SK-MEL-5 (cell line): Measurements from ENCODE around the gene CCDC97. TPM values are rescaled to one million over a fixed set of nuclear protein-coding genes. Genes with fewer than 3 reads are reported as not detected.

ENCODE experiments used
- DNase-seq: peaks from one replicate; pipeline ENCODE4 v3.0.0-alpha.2; 2016; ENCODE audit warnings: low read depth, low spot score
- in situ Hi-C: cut with HindIII; loops from 2 replicates; pipeline ENCODE4 v1.10.0; 2016; ENCODE audit warnings: low sequenced_read_pairs, high pct_unique_total_duplicates, low pct_unique_long_range_greater_than_20kb
- total RNA-seq: library from RNA; depleted of rRNA; stranded (reverse); fragments of >200 nt; shearing (Covaris generic); gene quantifications from 2 replicates; pipeline ENCODE4 v1.2.3, GENCODE V29; 2014

CCDC97 gene
- total RNA-seq, 1 experiment from 2014 or later: 6.9 TPM

DNA sequence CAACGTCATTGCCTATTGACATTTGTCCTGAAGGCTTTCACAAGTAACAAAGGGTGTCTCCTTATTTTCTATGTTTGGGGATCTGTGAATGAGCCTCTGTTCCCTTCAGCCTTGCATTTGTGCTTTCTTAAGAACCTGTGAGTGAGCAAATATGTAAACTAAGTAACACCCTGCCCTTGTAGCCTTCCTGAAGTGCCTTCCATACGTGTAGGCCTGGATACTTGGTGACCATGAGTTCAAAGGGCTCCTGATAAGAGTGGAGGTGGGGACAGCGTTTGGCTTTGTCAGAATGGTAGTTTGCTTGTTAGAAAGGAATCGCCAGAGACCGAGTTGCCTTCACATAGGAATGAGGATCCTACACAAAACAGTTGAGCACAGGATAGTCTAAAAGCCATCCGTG is 14.5 kb upstream of the CCDC97 start:
- in situ Hi-C loops: no loop called here
- DNase-seq: no peak

DNA sequence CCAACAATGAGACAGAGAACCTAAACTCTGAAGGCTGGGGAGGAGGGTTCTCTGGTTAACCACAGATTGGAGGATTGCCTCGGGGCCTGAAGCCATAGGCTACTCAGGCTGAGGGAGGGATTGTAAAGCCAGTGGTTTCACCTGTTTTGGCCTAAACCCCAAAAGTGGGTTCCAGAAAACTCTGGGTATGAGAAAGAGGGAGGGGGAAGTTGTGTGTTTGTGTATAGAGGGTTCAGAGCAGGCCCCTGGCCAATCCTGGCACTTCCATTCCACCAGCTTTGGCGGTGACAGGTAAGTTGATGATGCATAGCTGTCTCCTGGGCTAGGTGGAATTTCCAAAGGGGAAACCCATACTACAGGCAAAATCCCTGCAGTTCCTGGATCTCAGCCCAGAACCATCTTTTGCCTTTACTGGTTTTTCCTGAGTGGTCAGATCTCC is 13.5 kb upstream of the CCDC97 start:
- DNase-seq: no peak
- in situ Hi-C loops: no loop called here

DNA sequence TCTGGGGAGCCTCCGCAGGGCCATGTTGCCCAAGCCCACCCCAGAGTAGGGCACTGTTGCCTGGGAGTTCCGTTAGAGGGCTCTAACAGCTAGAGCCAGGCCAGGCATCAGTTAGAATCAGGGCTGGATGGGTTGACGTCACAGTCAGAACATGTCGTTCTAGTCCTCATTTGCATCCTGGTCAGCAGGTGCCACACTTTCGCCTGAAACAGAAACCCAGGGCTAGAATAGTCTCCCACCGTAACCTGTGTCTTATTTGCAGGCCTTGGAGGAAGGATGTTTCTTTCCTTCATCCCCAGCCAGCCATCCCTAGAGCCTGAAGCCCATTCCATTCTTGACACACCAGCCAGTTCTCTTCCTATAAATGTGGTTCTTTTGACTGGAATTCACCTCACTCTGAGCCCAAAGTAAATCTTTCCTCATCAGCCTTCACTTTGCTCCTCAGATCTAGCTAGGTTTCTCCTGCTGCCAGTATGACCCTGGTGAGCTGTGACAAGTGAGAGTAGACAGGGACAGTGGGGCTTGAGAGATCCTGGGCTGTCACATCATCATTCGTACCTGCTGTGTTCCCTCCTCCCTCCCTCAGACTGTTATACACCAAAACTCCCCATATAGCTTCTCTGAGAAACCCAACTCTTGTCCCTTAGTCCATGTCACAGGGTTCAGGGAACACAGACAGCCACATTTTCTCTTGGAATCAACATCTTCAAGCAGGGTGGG is 12.2 kb upstream of the CCDC97 start:
- no peak for DNase-seq
- in situ Hi-C loops: no loop called here

DNA sequence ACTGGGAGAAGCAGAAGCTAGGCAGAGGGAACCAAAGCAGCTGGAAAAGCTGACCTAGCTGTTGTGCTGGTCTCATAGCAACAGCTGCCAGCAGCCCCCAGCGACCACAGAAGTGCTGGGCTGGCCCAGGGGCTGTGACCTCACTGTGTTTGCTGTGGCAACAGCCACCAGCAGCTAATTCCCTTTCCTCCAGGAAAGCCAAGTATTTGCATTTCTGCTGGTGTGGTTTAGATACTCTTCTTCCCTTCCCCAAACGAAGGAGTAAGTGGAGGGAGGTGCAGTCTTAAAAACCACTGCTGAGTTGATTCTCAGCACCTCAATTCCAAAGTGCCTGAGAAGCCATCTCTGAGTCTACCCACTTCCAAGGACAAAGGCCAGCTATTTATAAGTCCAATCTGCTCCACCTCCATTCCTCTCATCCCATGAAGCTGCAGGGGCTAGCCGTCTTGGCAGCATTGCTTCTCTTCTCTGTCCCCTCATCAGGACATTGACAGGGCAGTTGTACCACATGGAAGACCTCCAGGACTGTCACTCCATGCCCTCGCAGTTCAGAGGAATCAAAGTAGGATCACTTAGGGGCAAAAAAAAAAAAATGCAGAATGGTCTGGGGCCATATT is 11.5 kb upstream of the CCDC97 start:
- DNase-seq: no peak
- in situ Hi-C loops: no loop called here

DNA sequence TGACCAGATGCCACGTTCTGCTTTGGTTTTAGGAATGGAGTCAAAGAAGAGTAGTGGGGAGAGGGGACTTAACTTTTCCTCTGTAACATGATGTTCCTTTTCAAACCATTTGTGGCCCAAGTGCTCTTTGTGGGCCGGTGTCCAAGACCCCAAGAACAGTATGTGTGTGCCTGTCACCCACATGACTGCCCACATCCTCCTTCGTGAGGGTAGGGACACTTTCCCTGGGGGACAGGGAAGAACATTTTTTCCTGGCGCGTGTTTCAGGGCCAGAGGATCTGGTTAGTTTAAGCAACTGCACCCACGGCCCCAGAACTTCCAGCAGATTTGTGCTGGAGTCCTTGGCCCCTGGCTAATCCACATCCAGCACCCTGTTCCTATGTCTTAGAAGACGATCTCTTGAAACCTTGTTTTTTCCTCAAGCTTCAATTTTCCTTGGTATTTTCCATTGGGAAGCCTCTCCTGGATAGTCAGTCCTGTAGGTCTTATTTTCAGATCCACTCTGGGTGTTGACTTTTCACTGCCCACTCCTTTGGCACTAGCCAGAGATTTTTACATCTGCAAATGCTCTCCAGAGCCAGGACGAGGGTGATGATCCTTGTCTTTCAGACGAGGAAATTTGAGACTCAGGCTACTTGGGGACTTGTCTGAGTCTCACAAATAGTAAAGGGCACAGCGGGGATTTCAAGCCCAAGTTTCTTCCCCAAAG is 10.8 kb upstream of the CCDC97 start:
- no peak for DNase-seq
- in situ Hi-C loops: no loop called here

DNA sequence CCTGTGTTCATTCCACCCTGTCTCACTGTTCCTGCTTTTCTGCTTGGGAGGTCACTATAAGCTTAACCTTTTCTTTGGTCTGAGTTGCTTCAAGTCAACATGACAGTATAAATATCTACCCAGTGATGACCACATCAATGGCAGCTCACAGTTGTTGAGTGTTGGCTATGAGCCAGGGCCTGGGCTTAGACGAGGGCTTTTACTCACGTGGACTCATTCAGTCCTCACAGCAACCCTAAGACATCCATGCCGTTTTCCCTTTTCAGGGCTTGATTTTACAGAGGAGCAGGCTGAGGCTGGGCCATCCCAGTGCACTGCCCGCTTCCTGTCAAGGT is 10.2 kb upstream of the CCDC97 start:
- in situ Hi-C loops: no loop called here
- DNase-seq: peak; percentile 46

DNA sequence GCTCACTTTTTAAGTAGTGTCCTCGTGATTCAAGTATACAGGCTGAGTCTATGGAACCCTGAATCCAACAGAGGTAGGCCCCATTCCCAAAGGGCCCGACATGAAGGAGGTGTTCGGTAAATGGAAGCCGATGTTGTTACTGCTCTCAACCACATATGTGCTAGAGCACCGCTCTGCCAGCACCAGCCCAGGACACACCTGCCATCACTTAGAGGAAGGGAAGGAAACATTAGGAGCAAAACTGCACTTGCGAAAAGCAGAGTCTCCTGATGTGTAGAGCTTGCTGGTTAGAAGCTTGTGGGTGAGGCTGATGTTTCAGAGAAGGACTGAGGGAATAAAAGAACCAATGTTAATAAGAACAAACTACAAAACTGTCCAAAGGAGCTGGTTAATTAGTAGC is 9.4 kb upstream of the CCDC97 start:
- no peak for DNase-seq
- in situ Hi-C loops: no loop called here

DNA sequence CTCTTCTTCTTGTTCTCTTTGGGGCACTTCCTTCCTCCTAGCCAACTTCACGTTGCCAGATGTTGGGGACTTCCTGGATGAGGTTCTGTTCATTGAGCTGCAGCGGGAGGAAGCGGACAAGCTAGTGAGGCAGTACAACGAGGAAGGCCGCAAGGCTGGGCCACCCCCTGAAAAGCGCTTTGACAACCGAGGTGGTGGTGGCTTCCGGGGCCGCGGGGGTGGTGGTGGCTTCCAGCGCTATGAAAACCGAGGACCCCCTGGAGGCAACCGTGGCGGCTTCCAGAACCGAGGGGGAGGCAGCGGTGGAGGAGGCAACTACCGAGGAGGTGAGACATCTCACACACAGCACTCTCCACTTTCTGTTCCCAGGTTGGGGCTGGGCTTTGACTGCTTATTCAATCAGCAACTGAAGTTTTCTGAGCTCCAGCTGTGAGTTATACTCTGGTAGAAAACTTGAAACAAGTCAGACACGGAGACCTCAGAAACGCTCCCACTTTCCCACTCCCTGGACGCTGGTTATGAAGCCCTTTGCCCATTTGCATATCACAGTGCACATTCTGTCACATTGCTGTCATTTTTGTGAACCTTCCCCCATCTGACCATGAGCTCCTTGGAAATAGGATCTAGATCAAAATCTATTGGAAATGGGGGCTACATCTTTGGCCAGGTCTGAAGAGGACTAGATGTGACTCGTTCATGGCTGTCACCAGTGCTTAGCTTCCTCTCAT is 7.2 kb upstream of the CCDC97 start:
- DNase-seq: no peak
- in situ Hi-C loops: no loop called here

DNA sequence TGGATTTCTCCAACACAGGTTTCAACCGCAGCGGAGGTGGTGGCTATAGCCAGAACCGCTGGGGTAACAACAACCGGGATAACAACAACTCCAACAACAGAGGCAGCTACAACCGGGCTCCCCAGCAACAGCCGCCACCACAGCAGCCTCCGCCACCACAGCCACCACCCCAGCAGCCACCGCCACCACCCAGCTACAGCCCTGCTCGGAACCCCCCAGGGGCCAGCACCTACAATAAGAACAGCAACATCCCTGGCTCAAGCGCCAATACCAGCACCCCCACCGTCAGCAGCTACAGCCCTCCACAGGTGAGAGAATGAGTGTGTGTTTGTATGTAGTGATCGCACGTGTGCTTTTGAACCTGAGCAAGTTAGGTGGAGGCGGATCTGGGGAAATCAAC is 6.0 kb upstream of the CCDC97 start:
- in situ Hi-C loops: no loop called here
- no peak for DNase-seq

DNA sequence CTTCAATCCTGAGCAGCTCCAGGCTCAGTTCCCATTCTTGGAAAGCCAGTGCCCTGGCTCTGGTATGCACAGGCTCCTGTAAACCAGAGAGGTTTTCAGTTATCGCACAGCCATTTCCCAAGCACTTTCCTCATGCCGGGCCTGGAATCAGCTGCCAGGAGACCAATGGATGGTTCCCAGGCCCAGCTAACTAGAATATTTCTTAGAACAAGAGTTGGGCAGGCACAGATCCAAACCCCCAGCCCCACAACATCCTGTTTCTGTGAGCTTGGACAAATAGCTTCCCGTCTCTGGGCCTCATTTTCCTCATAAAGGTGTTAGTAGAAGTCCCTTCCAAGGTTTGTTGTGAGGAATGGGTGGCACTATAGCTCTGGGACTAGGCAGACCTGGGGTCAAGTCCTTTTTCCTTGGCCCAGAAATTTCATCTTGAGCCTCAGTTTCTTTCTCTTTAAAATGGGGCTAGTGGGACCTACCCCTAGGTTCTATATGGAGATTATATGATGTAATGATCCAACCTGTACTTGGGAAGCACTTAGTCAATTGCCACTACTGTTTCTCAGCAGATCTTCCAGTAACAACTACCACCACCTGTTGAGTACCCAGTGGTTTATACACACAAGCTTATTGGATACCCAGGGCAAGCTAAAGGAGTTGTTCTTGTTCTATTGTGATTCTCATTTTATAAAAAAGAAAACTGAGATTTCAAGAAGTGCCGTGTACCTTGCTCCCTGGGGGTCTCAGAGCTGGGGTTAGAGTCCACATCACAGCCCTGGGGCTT is 5.1 kb upstream of the CCDC97 start:
- DNase-seq: no peak
- in situ Hi-C loops: no loop called here

DNA sequence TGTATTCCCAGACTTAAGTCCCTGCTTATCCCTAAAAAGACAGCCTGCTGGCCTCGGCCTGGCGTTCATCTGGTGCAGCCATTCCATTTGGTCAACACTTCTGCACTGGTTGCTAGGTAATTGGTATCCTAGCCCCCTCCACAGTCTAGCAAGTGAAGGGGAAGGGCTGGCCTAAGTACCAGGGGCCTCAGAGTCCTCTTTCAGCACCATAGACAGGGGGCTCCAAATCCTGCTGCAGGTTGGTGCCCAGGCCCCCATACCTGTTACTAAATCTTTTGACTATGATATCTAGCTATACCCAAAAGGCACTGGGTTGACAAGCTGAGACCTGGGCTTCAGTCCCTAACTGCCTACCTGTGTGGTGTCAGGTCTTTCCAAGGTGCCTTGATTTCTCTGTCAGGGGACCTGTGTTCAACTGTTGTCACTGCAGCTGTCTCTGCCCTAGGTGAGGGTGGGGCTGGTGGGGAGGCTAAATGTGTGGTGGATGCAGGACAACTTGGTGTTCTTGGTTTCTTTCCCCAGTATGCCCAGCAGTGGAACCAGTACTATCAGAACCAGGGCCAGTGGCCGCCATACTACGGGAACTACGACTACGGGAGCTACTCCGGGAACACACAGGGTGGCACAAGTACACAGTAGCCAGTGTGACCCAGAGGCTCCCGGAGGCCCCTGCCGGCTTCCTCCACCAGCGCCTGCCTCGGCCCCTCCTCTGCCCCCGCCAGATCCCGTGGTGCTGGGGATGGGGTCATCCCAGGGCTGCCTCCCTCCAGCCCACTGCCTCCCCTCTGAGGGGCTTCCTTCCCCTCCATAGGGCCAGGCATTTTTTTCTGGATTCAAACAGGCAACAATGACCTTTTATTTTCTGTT is 3.8 kb upstream of the CCDC97 start:
- in situ Hi-C loops: no loop called here

DNA sequence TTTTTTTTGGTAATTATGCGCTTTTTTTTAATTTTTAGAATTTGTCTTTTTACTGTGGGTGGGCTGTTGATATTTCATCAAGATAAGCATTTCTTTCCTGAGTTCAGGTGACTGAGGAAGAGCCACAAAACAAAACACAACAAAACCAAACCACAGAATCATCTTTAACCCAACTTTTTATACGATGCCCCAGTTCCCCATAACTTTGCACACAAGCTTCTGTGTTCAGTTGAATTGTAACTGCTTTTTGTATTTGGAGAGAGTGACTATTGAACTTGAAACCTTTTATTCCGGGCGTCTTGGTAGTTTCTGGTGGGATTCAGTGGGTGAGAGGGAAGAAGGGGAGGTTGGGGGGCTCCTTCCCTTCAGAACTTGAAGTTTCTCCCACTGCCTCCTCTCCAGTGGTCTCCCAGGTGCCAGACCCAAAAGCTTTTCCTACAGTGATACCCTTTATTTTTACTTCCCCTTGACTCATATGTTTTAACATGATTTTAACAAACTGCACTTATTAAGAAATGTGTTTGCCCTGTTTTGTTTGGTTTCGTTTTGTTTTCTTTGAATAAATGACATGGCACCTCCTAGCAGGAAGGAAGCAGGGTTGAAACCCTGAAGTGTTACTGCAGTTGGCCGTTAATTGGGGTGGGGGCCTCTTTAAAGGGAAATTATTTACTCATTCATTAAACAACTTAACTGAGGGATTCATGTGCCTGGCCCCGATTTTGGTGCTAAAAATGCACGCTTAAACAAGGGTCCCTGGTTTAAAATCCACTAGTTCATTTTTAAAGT is 2.7 kb upstream of the CCDC97 start:
- in situ Hi-C loops: no loop called here
- no peak for DNase-seq

More for the DNA sequence above, 3.8 kb upstream of the CCDC97 start:
- DNase-seq: no peak

DNA sequence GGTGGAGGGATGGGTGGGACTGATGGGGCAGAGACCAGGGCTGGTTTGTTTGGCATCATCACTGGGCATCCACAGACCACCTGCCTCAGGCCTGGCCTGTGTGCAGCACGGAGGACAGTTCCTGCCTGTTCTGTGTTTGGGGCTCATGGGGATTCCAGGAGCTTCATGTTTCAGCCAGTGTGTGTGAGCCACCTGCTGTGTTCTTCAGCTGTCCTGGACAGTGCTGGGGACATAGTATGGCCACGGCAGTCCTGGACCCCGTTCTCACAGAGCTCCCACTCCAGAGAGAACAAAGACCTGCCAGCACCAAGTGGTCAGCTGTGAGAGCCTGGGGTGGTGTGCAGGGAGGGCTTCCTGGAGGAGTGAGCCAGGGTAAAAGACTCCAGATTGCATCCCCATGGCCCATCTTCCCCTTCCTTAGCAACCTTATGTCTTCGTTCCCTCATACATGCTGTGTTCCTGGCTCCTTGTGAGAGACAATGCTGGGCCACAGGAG is 2.0 kb upstream of the CCDC97 start:
- in situ Hi-C loops: no loop called here

DNA sequence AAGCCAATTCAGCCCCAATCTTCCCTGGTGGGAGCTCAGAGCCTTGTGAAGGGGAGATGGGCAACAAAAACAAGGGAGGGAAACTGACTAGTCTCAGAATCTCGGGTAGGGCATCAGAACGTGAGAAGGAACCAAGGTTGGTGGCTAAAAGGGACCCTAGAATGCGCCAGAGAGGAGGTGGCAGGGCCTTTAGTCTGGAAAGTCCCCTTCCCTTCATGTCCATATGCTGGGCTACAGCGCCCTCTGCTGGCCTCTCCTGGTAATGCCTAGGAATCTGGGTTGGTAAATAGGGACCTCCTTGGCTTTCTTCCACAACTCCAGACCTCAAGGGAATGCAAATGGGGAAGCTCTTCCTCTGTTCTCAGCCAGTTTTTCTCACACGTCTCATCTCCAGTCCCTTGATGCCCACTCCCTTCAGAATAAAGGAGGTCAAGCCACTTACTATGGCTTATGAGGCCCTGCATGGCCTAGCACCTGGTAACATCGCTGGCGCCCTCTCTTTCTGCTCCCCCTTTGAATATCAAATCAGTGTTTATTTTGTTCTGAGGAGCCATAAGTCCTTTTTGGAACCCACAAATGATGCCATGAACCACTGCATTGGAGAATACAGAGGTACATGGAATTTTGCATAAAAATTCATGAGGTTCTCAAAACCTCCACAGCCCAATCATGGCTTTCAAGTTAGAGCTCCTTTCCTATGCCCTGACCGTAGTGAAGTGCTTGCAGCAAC is 1.4 kb upstream of the CCDC97 start:
- in situ Hi-C loops: no loop called here
- DNase-seq: peak; percentile 89

More for the DNA sequence above, 2.0 kb upstream of the CCDC97 start:
- DNase-seq: no peak
